GM04503 (cell line): ENCODE results near the gene PPM1F.
"Not testable (repeated sequence)": the region's sequence is repeated elsewhere in the genome, so short reads cannot be mapped to it uniquely, and the experiment has no call there.

Source experiments
- DNase-seq: peaks from one replicate; pipeline ENCODE4 v3.0.0-alpha.2; 2012; ENCODE audit warnings: low read depth

The PPM1F gene

GRCh38 chr22:21919526-21920307, 32.9 kb downstream of the PPM1F start:
- no peak for DNase-seq

DNA sequence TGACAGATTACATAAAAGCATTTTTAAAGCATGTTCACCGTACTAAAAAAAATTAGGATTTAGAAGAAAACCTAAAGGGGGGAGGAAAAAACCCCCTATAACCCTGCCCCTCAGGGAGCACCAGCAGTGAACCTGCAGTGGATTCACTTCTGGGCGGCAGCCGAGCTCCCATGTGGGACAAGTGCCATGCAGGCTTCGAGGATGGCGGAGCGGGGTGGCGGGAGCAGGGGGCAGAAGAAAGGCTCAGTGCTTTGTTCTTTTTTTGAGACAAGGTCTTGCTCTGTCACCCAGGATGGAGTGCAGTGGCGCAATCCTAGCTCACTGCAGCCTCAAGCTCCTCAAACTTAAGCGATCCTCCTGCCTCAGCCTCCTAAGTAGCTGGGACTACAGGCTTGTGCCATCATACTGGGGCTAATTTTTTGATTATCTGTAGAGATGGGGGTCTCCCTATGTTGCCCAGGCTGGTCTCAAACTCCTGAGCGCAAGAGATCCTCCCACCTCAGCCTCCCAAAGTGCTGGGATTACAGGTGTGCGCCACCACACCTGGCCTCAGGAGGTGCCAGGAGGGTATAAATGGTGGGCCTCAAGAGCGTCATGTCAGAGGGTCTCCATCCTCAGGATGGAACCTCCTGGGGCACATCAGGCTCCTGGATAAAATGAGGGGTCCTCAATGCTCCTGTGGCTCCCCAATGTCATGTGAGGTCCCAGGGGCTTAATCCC, 34.0 kb downstream of the PPM1F start:
- DNase-seq: no peak

- DNase-seq: no peak
Observed at GRCh38 chr22:21917959-21918261, 34.7 kb downstream of the PPM1F start.

- DNase-seq: no peak
Observed at GRCh38 chr22:21917181-21917958, 35.3 kb downstream of the PPM1F start.

- DNase-seq: no peak
Observed at GRCh38 chr22:21916309-21916918, 36.2 kb downstream of the PPM1F start.

GRCh38 chr22:21915624-21916308, 36.9 kb downstream of the PPM1F start:
- DNase-seq: no peak

GRCh38 chr22:21914033-21914642, 38.5 kb downstream of the PPM1F start:
- DNase-seq: not testable (repeated sequence)

- DNase-seq: not testable (repeated sequence)
Observed at GRCh38 chr22:21910367-21910766, 42.3 kb downstream of the PPM1F start.

DNA sequence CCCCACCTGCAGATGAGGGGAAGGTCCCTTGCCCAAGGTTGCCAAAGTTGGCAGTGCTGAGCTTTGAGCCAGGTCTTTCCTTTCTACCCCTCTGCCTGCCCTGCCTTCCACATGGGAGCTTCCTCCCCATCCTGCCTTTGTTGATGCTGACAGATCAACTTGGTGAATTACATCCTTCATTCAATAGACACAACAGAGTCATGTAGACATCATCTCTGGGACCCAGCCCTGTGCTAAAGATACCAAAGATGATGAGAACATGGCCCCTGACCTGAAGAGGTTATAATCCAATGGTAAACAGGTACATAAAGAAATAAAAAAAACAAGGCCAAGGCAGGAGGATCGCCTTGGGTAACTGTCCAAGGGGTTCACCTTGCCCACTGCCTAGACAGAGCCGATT, 42.8 kb downstream of the PPM1F start:
- DNase-seq: no peak

DNA sequence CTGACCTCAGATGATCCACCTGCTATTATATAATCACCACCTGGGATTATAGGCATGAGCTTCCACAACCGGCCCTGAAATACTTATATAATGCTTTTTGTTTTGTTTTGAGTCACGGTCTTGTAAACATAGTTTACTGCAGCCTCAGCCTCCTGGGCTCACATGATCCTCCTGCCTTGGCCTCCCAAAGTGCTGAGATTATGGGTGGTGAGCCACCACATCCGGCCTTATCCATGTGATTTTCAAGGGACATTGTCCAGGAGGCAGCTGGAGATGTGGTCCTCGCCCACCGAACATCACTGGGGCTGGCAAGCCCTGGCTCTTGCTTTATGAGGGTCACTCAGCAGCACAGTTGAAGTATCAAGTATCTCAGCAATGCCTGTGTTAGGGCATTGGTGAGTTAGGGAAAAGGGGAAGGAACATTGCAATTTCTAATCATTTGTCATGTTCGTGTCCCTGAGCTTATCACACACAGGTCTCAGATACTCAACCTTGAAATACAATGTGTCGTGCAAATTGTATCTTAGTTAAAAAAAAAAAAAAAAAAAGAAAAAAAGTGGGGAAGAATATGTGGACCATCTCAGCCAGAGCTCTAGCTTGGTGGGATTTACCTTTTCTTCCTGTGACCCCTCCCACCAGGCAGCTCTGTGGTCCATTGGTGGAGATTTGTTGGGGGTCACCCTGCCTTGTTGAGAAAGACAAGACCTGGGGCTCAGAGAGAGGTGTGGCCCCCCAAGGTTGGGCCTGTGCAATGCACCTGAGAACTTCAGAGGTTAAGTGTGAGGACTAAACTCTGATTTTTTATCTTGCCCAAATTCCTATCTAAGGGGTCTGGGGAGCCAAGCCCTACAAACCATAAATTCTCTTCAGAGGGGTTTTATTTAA, 44.8 kb downstream of the PPM1F start:
- no peak for DNase-seq

GRCh38 chr22:21905234-21905633, 47.4 kb downstream of the PPM1F start:
- not testable (repeated sequence) for DNase-seq

DNA sequence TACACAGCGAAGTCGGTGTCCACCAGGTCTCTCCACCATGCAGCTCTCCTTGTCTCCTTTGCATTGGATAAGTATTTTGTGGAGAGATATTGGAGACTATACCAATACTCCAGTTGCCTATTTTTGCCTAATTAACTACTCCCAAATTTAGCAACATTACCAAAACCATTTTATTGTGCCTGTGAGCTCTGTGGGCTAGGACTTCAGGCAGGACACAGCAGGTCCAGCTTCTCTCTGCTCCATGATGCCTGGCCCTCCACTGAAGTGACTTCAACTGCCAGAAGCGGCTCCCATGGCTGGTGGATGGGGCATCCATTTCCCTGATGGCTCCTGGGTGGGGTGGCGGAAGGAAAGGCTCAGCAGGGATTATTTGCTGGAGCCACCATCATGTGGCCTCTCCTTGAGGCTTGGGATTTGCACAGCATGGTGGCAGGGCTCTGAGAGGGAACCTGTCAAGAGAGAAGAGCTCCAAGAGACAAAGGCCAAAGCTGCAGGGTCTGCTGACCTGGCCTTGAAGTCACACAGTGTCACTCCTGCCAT, 48.3 kb downstream of the PPM1F start:
- DNase-seq: no peak

DNA sequence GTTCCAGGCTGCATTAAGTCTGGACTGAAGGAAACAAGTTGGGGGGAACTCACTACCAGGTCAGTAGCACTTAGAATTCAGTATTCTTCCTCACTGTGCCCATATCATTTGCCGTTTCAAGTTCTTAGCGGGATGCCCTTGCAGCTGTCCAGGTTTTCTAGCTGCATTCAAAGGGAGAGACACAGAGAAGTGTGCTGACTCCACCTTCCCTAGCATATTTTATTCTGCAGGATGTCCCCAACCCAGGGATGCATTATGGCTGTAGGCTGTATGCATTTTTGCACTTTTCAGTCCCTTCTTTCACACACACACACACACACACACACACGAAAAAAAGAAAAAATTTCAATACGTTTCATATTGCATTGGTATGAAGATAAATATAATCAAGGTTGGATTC, 49.4 kb downstream of the PPM1F start:
- DNase-seq: no peak

GRCh38 chr22:21902296-21903087, 50.2 kb downstream of the PPM1F start:
- DNase-seq: no peak

DNA sequence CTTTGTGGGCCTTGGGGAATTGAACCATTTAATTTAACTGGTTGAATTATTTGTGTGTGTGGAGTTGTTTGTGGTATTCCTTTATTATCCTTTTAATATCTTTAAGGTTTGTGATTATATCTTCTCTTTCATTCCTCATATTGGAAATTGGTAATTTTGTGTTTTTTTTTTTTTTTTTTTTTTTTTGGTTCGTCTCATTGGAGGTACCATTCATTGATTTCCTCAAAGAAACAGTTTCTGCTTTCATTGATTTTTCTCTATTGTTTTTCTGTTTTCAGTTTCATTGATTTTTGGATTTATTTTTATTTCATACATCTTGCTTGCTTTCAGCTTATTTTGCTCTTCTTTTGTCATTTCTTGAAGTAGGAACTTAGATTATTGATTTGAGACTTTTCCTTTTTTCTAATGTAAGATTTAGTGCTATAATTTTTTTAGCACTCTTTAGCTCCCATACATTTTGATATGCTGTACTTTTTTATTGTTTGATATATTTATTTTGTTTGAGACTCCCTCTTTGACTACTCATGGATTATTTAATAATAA, 54.2 kb downstream of the PPM1F start:
- no peak for DNase-seq

DNA sequence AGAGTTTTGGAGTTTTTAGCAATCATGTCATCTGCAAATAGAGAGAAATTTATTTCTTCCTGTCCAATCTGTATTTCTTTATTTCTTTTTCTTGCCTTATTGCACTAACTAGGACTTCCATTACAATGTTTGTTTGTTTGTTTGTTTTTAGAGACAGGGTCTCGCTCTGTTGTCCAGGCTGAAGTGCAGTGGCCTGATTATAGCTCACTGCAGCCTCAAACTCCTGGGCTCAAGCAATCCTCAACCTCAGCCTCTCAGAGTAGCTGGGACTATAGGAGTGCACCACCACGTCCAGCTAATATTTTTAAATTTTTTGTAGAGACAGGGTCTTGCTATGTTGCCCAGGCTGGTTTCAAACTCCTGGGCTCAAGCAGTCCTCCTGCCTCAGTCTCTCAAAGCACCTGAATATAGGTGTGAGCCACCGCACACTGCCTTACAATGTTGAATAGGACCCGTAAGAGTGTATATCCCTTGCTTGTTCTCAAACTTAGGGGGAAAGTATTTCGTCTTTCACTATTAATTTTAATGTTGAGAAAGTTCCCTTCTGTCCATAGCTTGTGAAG, 55.6 kb downstream of the PPM1F start:
- no peak for DNase-seq

- DNase-seq: not testable (repeated sequence)
Observed at GRCh38 chr22:21896275-21896674, 56.4 kb downstream of the PPM1F start.

DNA sequence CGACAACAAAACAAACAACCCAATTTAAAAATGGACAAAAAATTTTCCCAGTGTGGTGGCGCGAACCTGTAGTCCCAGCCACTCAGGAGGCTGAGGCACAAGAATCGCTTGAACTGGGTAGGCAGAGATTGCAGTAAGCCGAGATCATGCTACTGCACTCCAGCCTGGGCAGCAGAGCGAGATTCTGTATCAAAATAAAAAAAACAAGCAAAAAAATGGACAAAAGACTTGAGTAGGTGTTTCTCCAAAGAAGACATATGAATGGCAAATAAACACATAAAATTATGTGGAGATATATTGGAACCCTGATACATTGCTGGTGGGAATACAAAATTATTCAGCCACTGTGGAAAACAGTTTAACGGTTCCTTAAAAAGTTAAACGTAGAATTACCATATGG, 57.8 kb downstream of the PPM1F start:
- no peak for DNase-seq
